Endometrial microvascular endothelial cells (primary cell): ENCODE data around the gene FOSB. TPM values are rescaled to one million over a fixed set of nuclear protein-coding genes. Genes with fewer than 3 reads are reported as not detected.

Source experiments
- in situ Hi-C: cut with HindIII; loops from 2 replicates; pipeline ENCODE4 v1.10.0; 2017; ENCODE audit warnings: low sequenced_read_pairs, low pct_unique_long_range_greater_than_20kb; ENCODE audit errors: inconsistent ontology term
- total RNA-seq: library from RNA; depleted of rRNA; stranded (reverse); fragments of >200 nt; gene quantifications from one replicate; pipeline ENCODE4 v1.2.3, GENCODE V29; 2015; ENCODE audit errors: inconsistent ontology term

The FOSB gene
- total RNA-seq, 1 donor from 2014 or later, result 0.84 TPM

GRCh38 chr19:45463241-45463640 lies 4.6 kb upstream of the FOSB start:
- in situ Hi-C loops, result no loop called here

GRCh38 chr19:45464274-45464673 lies 3.5 kb upstream of the FOSB start:
- in situ Hi-C loops, result no loop called here

GRCh38 chr19:45464852-45465441 lies 2.8 kb upstream of the FOSB start:
- in situ Hi-C loops, result no loop called here

DNA sequence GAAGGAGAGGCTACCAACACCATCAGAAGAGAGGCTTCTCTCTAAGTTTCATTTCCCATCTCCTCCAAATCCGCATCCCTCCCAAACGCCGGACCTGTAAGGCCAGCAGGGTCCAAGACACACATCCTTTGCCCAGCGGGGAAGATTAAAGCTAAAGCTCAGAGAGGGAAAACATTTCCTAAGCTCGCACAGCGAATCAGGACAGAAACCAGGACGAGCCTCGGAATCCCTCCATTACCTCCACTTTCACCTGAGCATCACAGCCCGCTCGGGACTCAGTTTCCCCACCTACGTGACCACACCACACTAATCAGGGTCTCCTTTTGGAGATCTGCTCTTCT lies 711 bp upstream of the FOSB start:
- in situ Hi-C loops, result no loop called here

GRCh38 chr19:45468159-45468651 lies 409 bp downstream of the FOSB start:
- in situ Hi-C loops, result no loop called here

DNA sequence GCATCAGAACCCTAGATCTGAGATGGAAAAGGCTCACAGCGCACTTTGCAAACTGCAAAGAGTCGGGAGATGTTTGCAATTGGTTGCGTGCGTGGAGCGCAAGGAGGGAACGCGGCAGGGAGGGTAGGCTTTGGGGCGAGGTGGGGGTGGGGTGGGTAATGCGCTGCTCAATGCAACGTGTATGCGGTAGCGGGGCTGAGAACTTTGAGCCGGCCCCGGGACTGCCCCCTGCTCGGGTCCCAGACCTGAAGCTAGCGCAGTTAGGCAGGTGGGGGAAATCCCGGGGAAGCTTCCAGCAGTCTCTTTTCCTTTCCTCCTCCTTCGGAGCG lies 971 bp downstream of the FOSB start:
- in situ Hi-C loops, result no loop called here

DNA sequence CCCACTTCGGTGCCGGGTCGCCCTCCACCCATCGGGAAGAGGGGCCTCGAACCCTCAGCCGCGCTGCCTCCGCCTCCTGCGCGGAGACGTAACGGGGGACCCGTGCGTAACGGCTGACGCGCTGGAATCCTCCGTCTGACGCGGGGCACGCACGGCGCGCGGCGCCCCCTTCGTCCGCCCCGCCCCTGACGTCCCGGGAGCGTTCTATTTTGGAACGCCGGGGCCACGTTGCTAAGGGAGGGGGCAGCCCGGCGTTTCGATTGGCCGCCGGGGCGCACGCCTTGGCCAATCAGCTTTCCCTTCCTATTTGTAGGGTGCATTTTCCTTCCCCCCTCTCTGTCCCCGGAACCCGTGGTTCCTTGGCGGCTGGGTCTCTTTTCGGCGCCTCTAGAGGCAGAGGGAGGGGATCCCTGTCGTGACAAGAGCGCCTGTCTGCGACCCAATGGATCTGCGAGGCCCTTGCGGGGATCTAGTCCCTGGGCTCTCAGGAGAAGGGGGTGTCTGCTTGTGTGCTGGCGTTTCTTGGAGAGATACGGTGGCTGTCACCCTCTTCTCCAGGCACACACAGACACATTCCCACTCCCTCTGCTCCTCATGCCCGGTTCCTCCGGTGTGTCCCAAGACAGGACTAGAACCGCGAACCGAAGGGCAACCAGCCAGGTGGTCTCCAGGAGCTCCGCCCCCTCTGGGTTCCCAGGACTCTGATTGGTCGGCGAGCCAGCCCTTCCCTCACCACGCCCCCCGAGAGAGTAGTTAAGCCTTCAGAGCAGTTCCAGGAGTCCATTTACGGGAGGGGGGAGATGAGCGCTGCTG lies 1.5 kb downstream of the FOSB start:
- in situ Hi-C loops, result no loop called here

DNA sequence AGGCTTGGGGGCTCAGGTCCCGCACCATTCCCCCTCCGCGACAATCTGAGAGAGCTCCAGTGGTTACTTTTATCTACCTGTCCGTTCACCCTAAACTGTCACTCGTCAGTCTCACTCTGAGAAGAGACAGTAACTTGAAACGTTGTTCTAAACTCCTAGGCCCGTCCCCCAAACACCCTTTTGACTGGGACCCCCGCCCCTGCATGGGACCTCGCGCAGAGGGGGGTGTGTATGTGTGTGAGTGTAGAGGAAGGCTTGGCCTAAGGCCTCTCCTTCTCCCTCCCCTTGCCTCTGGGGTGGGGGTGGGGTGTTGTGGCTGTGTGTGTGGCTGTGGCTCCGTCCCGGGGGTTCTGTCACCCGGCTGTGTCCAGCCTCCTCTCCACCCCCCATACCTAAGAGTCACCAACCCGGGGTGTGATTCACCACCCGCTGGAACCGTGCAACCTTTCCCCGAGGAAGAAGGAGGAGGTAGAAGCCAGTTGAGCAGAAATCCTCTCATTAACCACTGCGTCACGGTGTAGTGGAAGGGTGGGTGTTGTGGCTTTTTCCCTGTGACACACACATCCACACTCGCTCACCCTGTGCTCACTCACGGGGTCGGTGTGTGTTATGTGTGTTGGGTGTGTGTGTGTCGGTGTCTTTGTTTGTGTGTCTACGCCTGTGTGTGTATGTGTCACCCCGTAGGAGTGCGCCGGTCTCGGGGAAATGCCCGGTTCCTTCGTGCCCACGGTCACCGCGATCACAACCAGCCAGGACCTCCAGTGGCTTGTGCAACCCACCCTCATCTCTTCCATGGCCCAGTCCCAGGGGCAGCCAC lies 2.4 kb downstream of the FOSB start:
- in situ Hi-C loops, result no loop called here

- in situ Hi-C loops, result no loop called here
These were observed 2.9 kb downstream of the FOSB start for GRCh38 chr19:45470762-45471081.

DNA sequence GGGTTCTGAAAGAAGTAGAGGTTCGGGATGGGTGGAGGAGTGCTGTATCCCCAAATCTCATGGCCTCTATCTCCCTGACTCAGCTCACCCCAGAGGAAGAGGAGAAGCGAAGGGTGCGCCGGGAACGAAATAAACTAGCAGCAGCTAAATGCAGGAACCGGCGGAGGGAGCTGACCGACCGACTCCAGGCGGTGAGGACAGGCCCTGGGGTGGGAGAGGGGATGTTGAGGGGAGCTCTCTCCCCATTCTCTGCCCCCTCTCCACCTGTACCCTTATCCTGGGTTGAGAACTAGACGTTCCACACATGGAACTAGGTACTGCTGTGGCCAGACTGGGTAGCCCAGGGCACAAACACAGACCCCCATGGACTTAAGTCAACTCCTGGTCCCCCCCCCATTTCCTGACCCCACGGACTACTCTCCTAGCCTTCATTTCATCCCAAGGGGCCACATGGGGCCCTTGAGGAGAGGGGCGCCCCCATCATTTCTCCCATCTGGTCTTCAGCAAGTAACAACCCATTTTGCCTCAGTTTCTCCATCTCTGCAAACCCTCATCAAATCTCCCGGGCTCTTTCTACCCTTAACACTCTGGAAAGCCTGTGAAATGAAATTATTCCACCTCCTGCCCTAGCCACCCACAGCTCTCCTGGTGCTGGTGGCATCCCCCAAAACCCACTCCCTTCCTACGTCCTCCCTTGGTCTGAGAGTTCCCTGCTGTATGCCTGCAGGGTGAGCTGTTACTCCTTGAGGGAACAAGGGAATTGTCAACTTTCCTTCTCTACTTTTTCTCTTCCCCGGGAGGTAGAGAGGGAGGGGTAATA lies 3.5 kb downstream of the FOSB start:
- in situ Hi-C loops, result no loop called here

GRCh38 chr19:45471931-45472562 lies 4.3 kb downstream of the FOSB start:
- in situ Hi-C loops, result no loop called here

DNA sequence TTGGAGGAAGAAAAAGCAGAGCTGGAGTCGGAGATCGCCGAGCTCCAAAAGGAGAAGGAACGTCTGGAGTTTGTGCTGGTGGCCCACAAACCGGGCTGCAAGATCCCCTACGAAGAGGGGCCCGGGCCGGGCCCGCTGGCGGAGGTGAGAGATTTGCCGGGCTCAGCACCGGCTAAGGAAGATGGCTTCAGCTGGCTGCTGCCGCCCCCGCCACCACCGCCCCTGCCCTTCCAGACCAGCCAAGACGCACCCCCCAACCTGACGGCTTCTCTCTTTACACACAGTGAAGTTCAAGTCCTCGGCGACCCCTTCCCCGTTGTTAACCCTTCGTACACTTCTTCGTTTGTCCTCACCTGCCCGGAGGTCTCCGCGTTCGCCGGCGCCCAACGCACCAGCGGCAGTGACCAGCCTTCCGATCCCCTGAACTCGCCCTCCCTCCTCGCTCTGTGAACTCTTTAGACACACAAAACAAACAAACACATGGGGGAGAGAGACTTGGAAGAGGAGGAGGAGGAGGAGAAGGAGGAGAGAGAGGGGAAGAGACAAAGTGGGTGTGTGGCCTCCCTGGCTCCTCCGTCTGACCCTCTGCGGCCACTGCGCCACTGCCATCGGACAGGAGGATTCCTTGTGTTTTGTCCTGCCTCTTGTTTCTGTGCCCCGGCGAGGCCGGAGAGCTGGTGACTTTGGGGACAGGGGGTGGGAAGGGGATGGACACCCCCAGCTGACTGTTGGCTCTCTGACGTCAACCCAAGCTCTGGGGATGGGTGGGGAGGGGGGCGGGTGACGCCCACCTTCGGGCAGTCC lies 5.0 kb downstream of the FOSB start:
- in situ Hi-C loops, result no loop called here

- in situ Hi-C loops, result no loop called here
These were observed 5.5 kb downstream of the FOSB start for GRCh38 chr19:45473367-45473681.

GRCh38 chr19:45473682-45474605 lies 6.1 kb downstream of the FOSB start:
- in situ Hi-C loops, result no loop called here

- in situ Hi-C loops, result no loop called here
These were observed 7.1 kb downstream of the FOSB start for GRCh38 chr19:45474606-45475521.

- in situ Hi-C loops, result no loop called here
These were observed 7.9 kb downstream of the FOSB start for GRCh38 chr19:45475537-45476291.
